Keratinocyte (primary cell): ENCODE results near the gene LRRN2. TPM values are rescaled to one million over a fixed set of nuclear protein-coding genes. Genes with fewer than 3 reads are reported as not detected.

Experiments
- DNase-seq: peaks from one replicate; pipeline ENCODE4 v3.0.0-alpha.2; 2011; ENCODE audit warnings: low read depth, missing footprints, low spot score
- FAIRE-seq: peaks from 2 replicates; lab custom pipeline; 2011; peaks lifted over from hg19 to GRCh38; lab: Jason Lieb, UNC
- H2AFZ ChIP-seq: 2 replicates; pipeline ENCODE4 v1.6.0; 2012; ENCODE audit warnings: low read length, control low read depth, inconsistent platforms; ENCODE audit not compliant: control insufficient read depth
- H3K27ac ChIP-seq: 2 replicates; pipeline ENCODE4 v1.5.1; 2011; ENCODE audit warnings: low read length; ENCODE audit not compliant: control insufficient read depth, insufficient read depth
- H3K27me3 ChIP-seq: 3 replicates; pipeline ENCODE4 v1.6.0; 2011; ENCODE audit warnings: low read length; ENCODE audit not compliant: control insufficient read depth, insufficient read depth; ENCODE audit errors: extremely low read depth
- H3K36me3 ChIP-seq, 2 experiments: 2 replicates in 1 of 2; 3 replicates in 1 of 2; pipeline ENCODE4 v1.5.1; 2011; ENCODE audit warnings: low read length in 2 of 2, mild to moderate bottlenecking in 1 of 2; ENCODE audit not compliant: control insufficient read depth in 2 of 2, insufficient read depth in 2 of 2; ENCODE audit errors: extremely low read depth in 1 of 2
- H3K4me1 ChIP-seq: 3 replicates; pipeline ENCODE4 v1.5.1; 2011; ENCODE audit warnings: low read length; ENCODE audit not compliant: control insufficient read depth, insufficient read depth; ENCODE audit errors: extremely low read depth
- H3K4me2 ChIP-seq: 3 replicates; pipeline ENCODE4 v1.6.0; 2011; ENCODE audit warnings: low read depth, low read length; ENCODE audit not compliant: control insufficient read depth, insufficient read depth; ENCODE audit errors: extremely low read depth
- H3K4me3 ChIP-seq, 3 experiments: fragments of 200-600 bp in 1 of 3; sonication (generic) in 1 of 3; 2 replicates in 2 of 3; 3 replicates in 1 of 3; pipeline ENCODE4 v1.5.1; 2011 to 2016; ENCODE audit warnings: low read length in 3 of 3, mild to moderate bottlenecking in 3 of 3, control low read depth in 2 of 3, inconsistent platforms in 1 of 3, low read depth in 1 of 3, mixed read lengths in 1 of 3, mixed run types in 1 of 3, moderate library complexity in 1 of 3; ENCODE audit not compliant: control insufficient read depth in 2 of 3, insufficient read depth in 2 of 3; ENCODE audit errors: extremely low read depth in 1 of 3
- H3K79me2 ChIP-seq: 2 replicates; pipeline ENCODE4 v1.6.0; 2012; ENCODE audit warnings: low read length; ENCODE audit not compliant: control insufficient read depth, insufficient read depth
- H3K9ac ChIP-seq: 3 replicates; pipeline ENCODE4 v1.6.0; 2011; ENCODE audit warnings: low read length; ENCODE audit not compliant: control insufficient read depth, insufficient read depth; ENCODE audit errors: extremely low read depth
- H3K9me1 ChIP-seq: 3 replicates; pipeline ENCODE4 v1.6.0; 2011; ENCODE audit warnings: low read length; ENCODE audit not compliant: control insufficient read depth, insufficient read depth; ENCODE audit errors: extremely low read depth
- H3K9me3 ChIP-seq: 2 replicates; pipeline ENCODE4 v1.5.1; 2012; ENCODE audit warnings: low read depth, low read length; ENCODE audit not compliant: control insufficient read depth
- H4K20me1 ChIP-seq: 3 replicates; pipeline ENCODE4 v1.6.0; 2011; ENCODE audit warnings: low read length; ENCODE audit not compliant: control insufficient read depth, insufficient read depth; ENCODE audit errors: extremely low read depth
- EZH2 ChIP-seq: IDR thresholded peaks from one replicate; pipeline ENCODE4 v1.6.1; 2012; ENCODE audit warnings: inconsistent platforms, mild to moderate bottlenecking, low read length, moderate library complexity
- dilution Hi-C: fragments of 300-500 bp; cut with MboI; formaldehyde crosslinking; loops from one replicate; pipeline ENCODE4 v1.7.0; 2020; ENCODE audit warnings: low sequenced_read_pairs; ENCODE audit not compliant: extremely low pct_ligation_motif_present
- polyA plus RNA-seq, 5 experiments: library from polyadenylated mRNA; depleted of rRNA in 3 of 5; stranded (reverse) in 3 of 5; stranded (forward) in 1 of 5; unstranded in 1 of 5; fragments of >200 nt; gene quantifications; 1 replicate in 1 of 5; 2 replicates in 3 of 5; 3 replicates in 1 of 5; pipeline versions ENCODE4 v1.2.1 to v1.2.3, GENCODE V29; 2011 to 2012; ENCODE audit warnings: missing spikeins in 2 of 5, low read depth in 1 of 5, low replicate concordance in 1 of 5
- TF ChIP-seq, protein P1 (sequence below), 3 experiments: IDR thresholded peaks in 1 of 3; conservative IDR thresholded peaks in 1 of 3; optimal IDR thresholded peaks in 1 of 3; 2 replicates in 2 of 3; 3 replicates in 1 of 3; pipeline versions ENCODE3 to v1.5.1; 2011; ENCODE audit warnings: low read length in 3 of 3, mild to moderate bottlenecking in 3 of 3, moderate library complexity in 2 of 3, control low read depth in 1 of 3, inconsistent platforms in 1 of 3; ENCODE audit not compliant: insufficient read depth in 2 of 3; ENCODE audit errors: extremely low read depth in 1 of 3

LRRN2 gene
- polyA plus RNA-seq, 1 donor (not counting 4 experiments of a cell fraction or from before 2014, with no cell fraction given): not detected

- Histone ChIP-seq H3K27ac (no peak overlapping the region), H2AFZ (no peak overlapping the region)
- FAIRE-seq: no peak
Observed at GRCh38 chr1:204592246-204592948, 93.1 kb downstream of the LRRN2 start.

DNA sequence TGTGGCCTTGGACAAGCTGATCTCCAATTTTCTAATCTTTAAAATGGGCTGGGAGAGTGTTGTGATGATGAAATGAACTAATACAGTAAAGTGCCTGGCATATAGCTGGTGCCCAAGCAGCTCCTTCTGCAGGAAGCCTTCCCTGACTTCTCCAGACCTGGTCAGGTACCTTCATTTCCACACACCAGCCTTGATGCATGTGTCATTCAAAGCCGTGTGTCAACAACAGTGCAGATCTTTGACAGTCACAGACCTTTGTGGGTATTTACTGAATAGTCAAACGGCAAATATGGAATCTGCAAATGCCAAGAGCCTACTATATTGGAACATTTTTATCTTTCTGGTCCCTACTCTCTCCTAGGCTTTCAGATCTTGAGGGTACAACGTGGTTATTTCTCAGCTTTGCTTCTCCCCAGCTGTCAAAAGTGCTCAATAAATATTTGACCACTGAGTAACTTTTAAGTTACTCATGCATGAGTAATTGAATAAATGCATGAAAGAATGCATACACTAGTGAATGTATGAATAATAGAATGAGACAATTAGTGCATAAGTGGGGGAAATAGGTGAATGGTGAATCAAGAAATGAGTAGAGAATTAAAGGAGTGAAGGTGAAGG, 94.0 kb downstream of the LRRN2 start:
- Histone ChIP-seq H3K27me3 (no peaks in the 10 kb centered on the region), H3K4me3 (peak overlapping the region in 1 of 3 experiments; percentile 27), H3K9ac (no peak overlapping the region), H3K4me2 (peak overlapping the region; percentile 60), H3K4me1 (peaks cover 22% of the 10 kb centered on the region), H3K79me2 (no peaks in the 10 kb centered on the region), H2AFZ (no peak overlapping the region), H3K27ac (no peak overlapping the region), H3K9me3 (no peaks in the 10 kb centered on the region), H4K20me1 (peaks cover 4% of the 10 kb centered on the region), H3K36me3 (no peaks in the 10 kb centered on the region), H3K9me1 (no peaks in the 10 kb centered on the region)
- DNase-seq: no peak
- TF ChIP-seq EZH2: no peak
- TF ChIP-seq, protein P1, sequence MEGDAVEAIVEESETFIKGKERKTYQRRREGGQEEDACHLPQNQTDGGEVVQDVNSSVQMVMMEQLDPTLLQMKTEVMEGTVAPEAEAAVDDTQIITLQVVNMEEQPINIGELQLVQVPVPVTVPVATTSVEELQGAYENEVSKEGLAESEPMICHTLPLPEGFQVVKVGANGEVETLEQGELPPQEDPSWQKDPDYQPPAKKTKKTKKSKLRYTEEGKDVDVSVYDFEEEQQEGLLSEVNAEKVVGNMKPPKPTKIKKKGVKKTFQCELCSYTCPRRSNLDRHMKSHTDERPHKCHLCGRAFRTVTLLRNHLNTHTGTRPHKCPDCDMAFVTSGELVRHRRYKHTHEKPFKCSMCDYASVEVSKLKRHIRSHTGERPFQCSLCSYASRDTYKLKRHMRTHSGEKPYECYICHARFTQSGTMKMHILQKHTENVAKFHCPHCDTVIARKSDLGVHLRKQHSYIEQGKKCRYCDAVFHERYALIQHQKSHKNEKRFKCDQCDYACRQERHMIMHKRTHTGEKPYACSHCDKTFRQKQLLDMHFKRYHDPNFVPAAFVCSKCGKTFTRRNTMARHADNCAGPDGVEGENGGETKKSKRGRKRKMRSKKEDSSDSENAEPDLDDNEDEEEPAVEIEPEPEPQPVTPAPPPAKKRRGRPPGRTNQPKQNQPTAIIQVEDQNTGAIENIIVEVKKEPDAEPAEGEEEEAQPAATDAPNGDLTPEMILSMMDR (optimal IDR thresholded peaks at IDR 0.05 in 1 of 3, IDR thresholded peaks at IDR 0.05 in 1 of 3, conservative IDR thresholded peaks at IDR 0.05 in 1 of 3; ENCODE audit: extremely low read depth in 1 of 3, insufficient read depth in 2 of 3, low read length in 3 of 3): no peak
- peak; percentile 73 for FAIRE-seq
- dilution Hi-C loops: no loop called here

More at GRCh38 chr1:204592246-204592948, 93.1 kb downstream of the LRRN2 start:
- H3K4me3 ChIP-seq: peak overlapping the region in 1 of 3 experiments; percentile 27
- peaks cover 22% of the 10 kb centered on the region for H3K4me1 ChIP-seq
- H4K20me1 ChIP-seq: peaks cover 4% of the 10 kb centered on the region
- H3K9me1 ChIP-seq: no peaks in the 10 kb centered on the region
- H3K9me3 ChIP-seq: no peaks in the 10 kb centered on the region
- DNase-seq: no peak
- H3K36me3 ChIP-seq: no peaks in the 10 kb centered on the region
- no peaks in the 10 kb centered on the region for H3K27me3 ChIP-seq
- no peak for TF ChIP-seq EZH2
- TF ChIP-seq, protein P1 (optimal IDR thresholded peaks at IDR 0.05 in 1 of 3, IDR thresholded peaks at IDR 0.05 in 1 of 3, conservative IDR thresholded peaks at IDR 0.05 in 1 of 3; ENCODE audit: extremely low read depth in 1 of 3, insufficient read depth in 2 of 3, low read length in 3 of 3): no peak
- dilution Hi-C loops: no loop called here
- peak overlapping the region; percentile 43 for H3K4me2 ChIP-seq
- H3K79me2 ChIP-seq: no peaks in the 10 kb centered on the region
- H3K9ac ChIP-seq: no peak overlapping the region
